ENCODE measurements around the gene GARIN5A. TPM values are rescaled to one million over a fixed set of nuclear protein-coding genes. Genes with fewer than 3 reads are reported as not detected.

The GARIN5A gene
- total RNA-seq, 1 experiment from 2014 or later = 3.7 TPM

- ChIA-PET POLR2A (ENCODE audit: unreplicated experiment) (no interaction called here), CTCF (no interaction called here)
- intact Hi-C loops (cut with micrococcal nuclease; ENCODE audit: unreplicated experiment) = loop anchor here (5.0 kb wide), 1 partner anchor 111 kb away; the partner anchor contains the start of gene NAPSA
- peaks cover 27% of the 10 kb centered on the region for H3K79me2 ChIP-seq (ENCODE audit: low read depth)
- TF ChIP-seq EZH2 (IDR thresholded peaks at IDR 0.05; ENCODE audit: low read depth) (no peak), CTCF (conservative IDR thresholded peaks at IDR 0.05) (no peak)
- H3K27me3 ChIP-seq (ENCODE audit: insufficient read depth, low read depth) = no peaks in the 10 kb centered on the region
- H3K4me2 ChIP-seq = peak overlapping the region; percentile 85
- no peaks in the 10 kb centered on the region for H3K9me2 ChIP-seq (ENCODE audit: insufficient read depth)
- H4K20me1 ChIP-seq (ENCODE audit: insufficient read depth) = peaks cover 27% of the 10 kb centered on the region
- no peaks in the 10 kb centered on the region for H3K9me3 ChIP-seq (ENCODE audit: insufficient read depth, low read depth)
- H3K4me3 ChIP-seq = peak overlapping the region; percentile 72; the same call in 1 of the 2 replicates
- H3F3A ChIP-seq (ENCODE audit: insufficient read depth, low read depth) = peaks cover 7% of the 10 kb centered on the region; the same call in 1 of the 2 replicates
- no peak overlapping the region for H3K27ac ChIP-seq
- BruUV-seq (replicated peaks) = no TSS peak
- H2AFZ ChIP-seq = no peak overlapping the region
- peaks cover 8% of the 10 kb centered on the region for H3K4me1 ChIP-seq (replicated peaks; ENCODE audit: insufficient read depth)
- no peak for DNase-seq
- no peaks in the 10 kb centered on the region for H3K36me3 ChIP-seq (ENCODE audit: low read depth)
Observed at GRCh38 chr19:50477751-50478515, 1.3 kb upstream of the GARIN5A start.

GRCh38 chr19:50476907-50477238 is 225 bp upstream of the GARIN5A start:
- H3F3A ChIP-seq (ENCODE audit: insufficient read depth, low read depth) = peaks cover 15% of the 10 kb centered on the region
- BruUV-seq (replicated peaks) = TSS peak; percentile 59
- H3K27ac ChIP-seq = no peak overlapping the region
- CTCF ChIA-PET = no interaction called here
- H2AFZ ChIP-seq = 0 out of 2 replicates have a peak overlapping the region, but pooled peaks have one; percentile 88
- no peaks in the 10 kb centered on the region for H3K27me3 ChIP-seq (ENCODE audit: insufficient read depth, low read depth)
- no peak for DNase-seq
- intact Hi-C loops (cut with micrococcal nuclease; ENCODE audit: unreplicated experiment) = loop anchor here (1.0 to 5.0 kb wide), 2 partner anchors 34 to 110 kb away; partner anchors contain the start of genes JOSD2 and NAPSA
- no peaks in the 10 kb centered on the region for H3K9me2 ChIP-seq (ENCODE audit: insufficient read depth)
- H3K4me1 ChIP-seq (replicated peaks; ENCODE audit: insufficient read depth) = peaks cover 8% of the 10 kb centered on the region
- no peaks in the 10 kb centered on the region for H3K36me3 ChIP-seq (ENCODE audit: low read depth)
- TF ChIP-seq CTCF (conservative IDR thresholded peaks at IDR 0.05) = no peak
- TF ChIP-seq EZH2 (IDR thresholded peaks at IDR 0.05; ENCODE audit: low read depth) = no peak
- peak overlapping the region; percentile 85 for H3K4me2 ChIP-seq
- peak overlapping the region; percentile 72 for H3K4me3 ChIP-seq
- POLR2A ChIA-PET (ENCODE audit: unreplicated experiment) = interaction anchor here (0.8 kb wide), 1 partner anchor 474 kb away, joined by 17 read pairs; no protein-coding TSS in a partner anchor
- peaks cover 27% of the 10 kb centered on the region for H4K20me1 ChIP-seq (ENCODE audit: insufficient read depth)
- H3K79me2 ChIP-seq (ENCODE audit: low read depth) = peaks cover 27% of the 10 kb centered on the region
- H3K9me3 ChIP-seq (ENCODE audit: insufficient read depth, low read depth) = no peaks in the 10 kb centered on the region

GRCh38 chr19:50475736-50476223 is 868 bp downstream of the GARIN5A start:
- Histone ChIP-seq H4K20me1 (ENCODE audit: insufficient read depth) (peaks cover 27% of the 10 kb centered on the region), H3K27me3 (ENCODE audit: insufficient read depth, low read depth) (no peaks in the 10 kb centered on the region), H3K36me3 (ENCODE audit: low read depth) (no peaks in the 10 kb centered on the region), H3K4me2 (no peak overlapping the region), H3K9me2 (ENCODE audit: insufficient read depth) (no peaks in the 10 kb centered on the region), H3K4me3 (no peak overlapping the region), H2AFZ (no peak overlapping the region), H3K9me3 (ENCODE audit: insufficient read depth, low read depth) (no peaks in the 10 kb centered on the region), H3K4me1 (replicated peaks; ENCODE audit: insufficient read depth) (peaks cover 8% of the 10 kb centered on the region), H3K79me2 (ENCODE audit: low read depth) (peaks cover 27% of the 10 kb centered on the region), H3F3A (ENCODE audit: insufficient read depth, low read depth) (peaks cover 22% of the 10 kb centered on the region), H3K27ac (no peak overlapping the region)
- ChIA-PET CTCF (interaction anchor here (0.6 kb wide), 1 partner anchor 468 kb away, joined by 3 read pairs; no protein-coding TSS in a partner anchor), POLR2A (ENCODE audit: unreplicated experiment) (interaction anchor here (0.8 kb wide), 1 partner anchor 473 kb away, joined by 17 read pairs; no protein-coding TSS in a partner anchor)
- no peak for DNase-seq
- intact Hi-C loops (cut with micrococcal nuclease; ENCODE audit: unreplicated experiment) = loop anchor here (1.0 to 5.0 kb wide), 2 partner anchors 36 to 108 kb away; partner anchors contain the start of genes JOSD2 and NAPSA
- BruUV-seq (replicated peaks) = no TSS peak
- no peak for TF ChIP-seq CTCF (conservative IDR thresholded peaks at IDR 0.05)
- TF ChIP-seq EZH2 (IDR thresholded peaks at IDR 0.05; ENCODE audit: low read depth) = no peak

All from PC-9 (cell line).